Naive thymus-derived CD8-positive, alpha-beta T cell (primary cell): ENCODE results near the gene MAML2. TPM values are rescaled to one million over a fixed set of nuclear protein-coding genes. Genes with fewer than 3 reads are reported as not detected.

Experiments
- ATAC-seq, 2 donors: fragments of 150-1000 bp; cut with Tn5 transposase in 1 of 2; sonication (Bioruptor Pico), chemical (Tn5 transposase) in 1 of 2; 1 replicate in 1 of 2; 2 replicates in 1 of 2; pipeline ENCODE4 v1.10.0; 2021; ENCODE audit warnings: mild to moderate bottlenecking in 2 of 2, moderate library complexity in 2 of 2
- POLR2A ChIA-PET: fragments of 350-600 bp; sonication (Branson Sonifier 250); formaldehyde crosslinking; loops from one replicate; lab custom pipeline; 2021; ENCODE audit warnings: antibody characterized with exemption; lab: Charles Lee
- DNase-seq, 10 donors: peaks; one replicate each; pipeline versions ENCODE4 v3.0.0 to v3.0.0-alpha.2; 2020 to 2022
- H3K27ac Mint-ChIP-seq, 10 donors: one replicate each; pipeline ENCODE4 v1.8.0; 2020 to 2022; ENCODE audit warnings: mild to moderate bottlenecking in 10 of 10, mixed read lengths in 10 of 10, moderate library complexity in 4 of 10, inconsistent platforms in 1 of 10
- H3K27me3 Mint-ChIP-seq, 5 donors: one replicate each; pipeline ENCODE4 v1.8.0; 2021 to 2022; ENCODE audit warnings: mixed read lengths in 5 of 5
- H3K36me3 Mint-ChIP-seq, 3 donors: one replicate each; pipeline ENCODE4 v1.8.0; 2020 to 2022; ENCODE audit warnings: mixed read lengths in 3 of 3, mild to moderate bottlenecking in 2 of 3, inconsistent platforms in 1 of 3
- H3K4me1 Mint-ChIP-seq, 4 donors: one replicate each; pipeline ENCODE4 v1.8.0; 2021 to 2022; ENCODE audit warnings: mixed read lengths in 4 of 4
- H3K4me3 Mint-ChIP-seq, 10 donors: one replicate each; pipeline ENCODE4 v1.8.0; 2020 to 2022; ENCODE audit warnings: mild to moderate bottlenecking in 10 of 10, mixed read lengths in 10 of 10, moderate library complexity in 6 of 10, inconsistent platforms in 1 of 10
- H3K9me3 Mint-ChIP-seq, 9 donors: one replicate each; pipeline ENCODE4 v1.8.0; 2020 to 2022; ENCODE audit warnings: mixed read lengths in 9 of 9, mild to moderate bottlenecking in 3 of 9, inconsistent platforms in 1 of 9, moderate library complexity in 1 of 9
- polyA plus RNA-seq, 3 donors: library from polyadenylated mRNA; unstranded; fragments of 300-500 nt; fragmentation: Illumina TruSeq; gene quantifications; one replicate each; pipeline ENCODE4 v1.2.3, GENCODE V29; 2021
- total RNA-seq, 8 experiments: library from RNA in 2 of 8; stranded (reverse) in 2 of 8; gene quantifications; one replicate each; pipeline ENCODE4 v1.2.3 and lab custom pipeline; 2021 to 2026

The MAML2 gene
- total and polyA plus RNA-seq, 5 experiments from 2014 or later, result 6.6 to 68.5 (median 33.0) TPM

- POLR2A ChIA-PET, result interaction anchor here (0.5 to 1.6 kb wide), 6 partner anchors 7 to 267 kb away, joined by 3 to 6 read pairs (median 4); no protein-coding TSS in a partner anchor
- Mint-ChIP-seq H3K27me3 (no peaks in the 10 kb centered on the region), H3K4me1 (peaks cover 49 to 96% (median 93%) of the 10 kb centered on the region in 4 donors), H3K4me3 (peak overlapping the region; percentile 3 to 68 (median 54)), H3K9me3 (no peaks in the 10 kb centered on the region), H3K27ac (peak overlapping the region; percentile 76 to 96 (median 92)), H3K36me3 (peaks cover 4 to 66% (median 19%) of the 10 kb centered on the region in 3 donors)
- peak in 1 of 10 donors; percentile 11 for DNase-seq
- peak; percentile 57 to 65 for ATAC-seq
These were observed 28.5 kb downstream of the MAML2 start for GRCh38 chr11:96314326-96315020.

- H3K36me3 Mint-ChIP-seq, result peaks cover 4 to 63% (median 17%) of the 10 kb centered on the region in 3 donors
- H3K9me3 Mint-ChIP-seq, result no peaks in the 10 kb centered on the region
- DNase-seq (no peak), ATAC-seq (no peak)
- H3K4me3 Mint-ChIP-seq, result peak overlapping the region in 3 of 10 donors; percentile 43 to 59 (median 57)
- peak overlapping the region; percentile 45 to 96 (median 92) for H3K27ac Mint-ChIP-seq
- peaks cover 48 to 95% (median 91%) of the 10 kb centered on the region in 4 donors for H3K4me1 Mint-ChIP-seq
- H3K27me3 Mint-ChIP-seq, result no peaks in the 10 kb centered on the region
- POLR2A ChIA-PET, result no interaction called here
These were observed 29.8 kb downstream of the MAML2 start for GRCh38 chr11:96313163-96313562.

GRCh38 chr11:96311120-96311568, 31.9 kb downstream of the MAML2 start:
- POLR2A ChIA-PET, result interaction anchor here (1.1 to 1.6 kb wide), 3 partner anchors 9 to 33 kb away, joined by 3 to 5 read pairs (median 4); no protein-coding TSS in a partner anchor
- Mint-ChIP-seq H3K27ac (peak overlapping the region; percentile 26 to 96 (median 64)), H3K4me1 (peaks cover 45 to 95% (median 89%) of the 10 kb centered on the region in 4 donors), H3K4me3 (peak overlapping the region in 1 of 10 donors; percentile 1), H3K9me3 (no peaks in the 10 kb centered on the region), H3K36me3 (peaks cover 0 to 45% (median 6%) of the 10 kb centered on the region in 3 donors), H3K27me3 (no peaks in the 10 kb centered on the region)
- DNase-seq, result no peak
- ATAC-seq, result no peak

- Mint-ChIP-seq H3K4me1 (peaks cover 37 to 91% (median 83%) of the 10 kb centered on the region in 4 donors), H3K4me3 (no peak overlapping the region), H3K9me3 (no peaks in the 10 kb centered on the region), H3K27me3 (no peaks in the 10 kb centered on the region), H3K27ac (peak overlapping the region in 5 of 10 donors; percentile 63 to 96 (median 86)), H3K36me3 (peaks cover 0 to 41% (median 6%) of the 10 kb centered on the region in 3 donors)
- POLR2A ChIA-PET, result interaction anchor here (1.6 kb wide), 1 partner anchor 10 kb away, joined by 4 read pairs; no protein-coding TSS in a partner anchor
- DNase-seq (no peak), ATAC-seq (no peak)
These were observed 32.8 kb downstream of the MAML2 start for GRCh38 chr11:96310236-96310635.

- Mint-ChIP-seq H3K9me3 (no peaks in the 10 kb centered on the region), H3K27me3 (no peaks in the 10 kb centered on the region), H3K27ac (peak overlapping the region; percentile 6 to 96 (median 76)), H3K4me1 (peaks cover 33 to 87% (median 78%) of the 10 kb centered on the region in 4 donors), H3K36me3 (peaks cover 0 to 38% (median 6%) of the 10 kb centered on the region in 3 donors), H3K4me3 (peak overlapping the region in 1 of 10 donors; percentile 8)
- ATAC-seq (no peak), DNase-seq (no peak)
- POLR2A ChIA-PET, result interaction anchor here (0.7 kb wide), 1 partner anchor 78 kb away, joined by 3 read pairs; no protein-coding TSS in a partner anchor
These were observed 33.4 kb downstream of the MAML2 start for GRCh38 chr11:96309643-96310017.

- Mint-ChIP-seq H3K4me3 (peak overlapping the region in 1 of 10 donors; percentile 8), H3K36me3 (peaks cover 0 to 36% (median 6%) of the 10 kb centered on the region in 3 donors), H3K27me3 (no peaks in the 10 kb centered on the region), H3K4me1 (peaks cover 29 to 87% (median 77%) of the 10 kb centered on the region in 4 donors), H3K27ac (peak overlapping the region; percentile 6 to 96 (median 82)), H3K9me3 (no peaks in the 10 kb centered on the region)
- POLR2A ChIA-PET, result interaction anchor here (0.7 kb wide), 1 partner anchor 78 kb away, joined by 3 read pairs; no protein-coding TSS in a partner anchor
- ATAC-seq (no peak), DNase-seq (no peak)
These were observed 33.9 kb downstream of the MAML2 start for GRCh38 chr11:96309016-96309642.

- POLR2A ChIA-PET, result interaction anchor here (0.7 to 1.3 kb wide), 3 partner anchors 9 to 36 kb away, joined by 3 to 6 read pairs (median 5); partner anchors contain the start of gene MAML2
- Mint-ChIP-seq H3K4me1 (peaks cover 29 to 87% (median 74%) of the 10 kb centered on the region in 4 donors), H3K36me3 (peaks cover 0 to 34% (median 6%) of the 10 kb centered on the region in 3 donors), H3K27ac (peak overlapping the region; percentile 56 to 96 (median 84)), H3K27me3 (no peaks in the 10 kb centered on the region), H3K4me3 (peak overlapping the region; percentile 62 to 87 (median 78)), H3K9me3 (no peaks in the 10 kb centered on the region)
- peak; percentile 7 to 29 for ATAC-seq
- no peak for DNase-seq
These were observed 35.2 kb downstream of the MAML2 start for GRCh38 chr11:96307776-96308140.

GRCh38 chr11:96306933-96307775, 35.8 kb downstream of the MAML2 start:
- peak overlapping the region; percentile 62 to 87 (median 78) for H3K4me3 Mint-ChIP-seq

GRCh38 chr11:96306600-96306932, 36.4 kb downstream of the MAML2 start:
- no peak for DNase-seq
- no peaks in the 10 kb centered on the region for H3K27me3 Mint-ChIP-seq
- H3K27ac Mint-ChIP-seq, result peak overlapping the region in 9 of 10 donors; percentile 31 to 96 (median 85)
- peaks cover 0 to 26% (median 3%) of the 10 kb centered on the region in 3 donors for H3K36me3 Mint-ChIP-seq
- H3K9me3 Mint-ChIP-seq, result no peaks in the 10 kb centered on the region
- peaks cover 30 to 87% (median 72%) of the 10 kb centered on the region in 4 donors for H3K4me1 Mint-ChIP-seq
- H3K4me3 Mint-ChIP-seq, result peak overlapping the region; percentile 62 to 87 (median 78)
- POLR2A ChIA-PET, result interaction anchor here (0.9 to 1.7 kb wide), 5 partner anchors 8 to 64 kb away, joined by 3 to 6 read pairs (median 4); no protein-coding TSS in a partner anchor
- peak; percentile 16 to 38 for ATAC-seq

More at GRCh38 chr11:96306933-96307775, 35.8 kb downstream of the MAML2 start:
- POLR2A ChIA-PET, result interaction anchor here (0.7 to 1.7 kb wide), 6 partner anchors 8 to 65 kb away, joined by 3 to 6 read pairs (median 4); partner anchors contain the start of gene MAML2
- DNase-seq (peak in 6 of 10 donors; percentile 17 to 62 (median 24)), ATAC-seq (peak; percentile 77 to 78)
- Mint-ChIP-seq H3K27me3 (no peaks in the 10 kb centered on the region), H3K4me1 (peaks cover 33 to 87% (median 74%) of the 10 kb centered on the region in 4 donors), H3K9me3 (no peaks in the 10 kb centered on the region), H3K36me3 (peaks cover 0 to 30% (median under 1%) of the 10 kb centered on the region in 3 donors), H3K27ac (peak overlapping the region; percentile 56 to 96 (median 84))

GRCh38 chr11:96306071-96306470, 36.9 kb downstream of the MAML2 start:
- ATAC-seq, result no peak
- H3K4me1 Mint-ChIP-seq, result peaks cover 30 to 87% (median 71%) of the 10 kb centered on the region in 4 donors

GRCh38 chr11:96303980-96304379, 39.0 kb downstream of the MAML2 start:
- no peak for DNase-seq
- no peaks in the 10 kb centered on the region for H3K9me3 Mint-ChIP-seq
- POLR2A ChIA-PET, result interaction anchor here (0.7 to 2.1 kb wide), 3 partner anchors 11 to 225 kb away, joined by 3 to 5 read pairs (median 3); no protein-coding TSS in a partner anchor
- H3K27ac Mint-ChIP-seq, result peak overlapping the region in 9 of 10 donors; percentile 20 to 92 (median 57)
- peak overlapping the region in 2 of 10 donors; percentile 13 to 31 for H3K4me3 Mint-ChIP-seq
- ATAC-seq, result no peak
- H3K27me3 Mint-ChIP-seq, result no peaks in the 10 kb centered on the region
- peaks cover 0 to 24% (median 10%) of the 10 kb centered on the region in 3 donors for H3K36me3 Mint-ChIP-seq
- H3K4me1 Mint-ChIP-seq, result peaks cover 39 to 90% (median 76%) of the 10 kb centered on the region in 4 donors

More at GRCh38 chr11:96306071-96306470, 36.9 kb downstream of the MAML2 start:
- Mint-ChIP-seq H3K36me3 (peaks cover 0 to 23% (median 3%) of the 10 kb centered on the region in 3 donors), H3K4me3 (peak overlapping the region in 1 of 10 donors; percentile 71), H3K27me3 (no peaks in the 10 kb centered on the region), H3K27ac (peak overlapping the region in 3 of 10 donors; percentile 32 to 96 (median 90)), H3K9me3 (no peaks in the 10 kb centered on the region)
- no peak for DNase-seq
- POLR2A ChIA-PET, result interaction anchor here (1.3 to 2.1 kb wide), 3 partner anchors 8 to 64 kb away, joined by 3 to 5 read pairs (median 4); no protein-coding TSS in a partner anchor
